HG03442 (cell line): Measurements from ENCODE around the gene MNDA.
"Not testable (repeated sequence)": the region's sequence is repeated elsewhere in the genome, so short reads cannot be mapped to it uniquely, and the experiment has no call there.

Experiments used
- ATAC-seq: cut with Tn5 transposase; IDR thresholded peaks from one replicate; pipeline ENCODE4 v1.9.1; 2021; ENCODE audit warnings: mild to moderate bottlenecking, moderate library complexity; ENCODE audit not compliant: unreplicated experiment

MNDA gene

DNA sequence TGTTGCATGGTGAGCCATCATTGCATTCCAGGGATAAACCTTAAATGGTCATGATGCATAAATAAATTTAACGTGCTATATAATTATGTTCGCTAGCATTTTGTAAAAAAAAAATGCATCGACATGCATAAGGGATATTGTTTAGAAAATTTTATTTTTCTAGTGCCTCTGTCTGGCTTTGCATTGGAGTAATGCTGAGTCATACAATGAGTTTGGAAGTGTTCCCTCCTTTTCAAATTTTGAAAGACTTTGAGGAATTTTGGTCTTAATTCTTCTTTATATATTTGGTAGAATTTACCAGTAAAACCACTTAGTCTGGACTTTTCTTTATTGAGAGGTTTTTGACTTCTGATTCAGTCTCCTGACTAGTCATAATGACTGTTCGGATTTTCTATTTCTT lies 4.9 kb downstream of the MNDA start:
- no peak for ATAC-seq

DNA sequence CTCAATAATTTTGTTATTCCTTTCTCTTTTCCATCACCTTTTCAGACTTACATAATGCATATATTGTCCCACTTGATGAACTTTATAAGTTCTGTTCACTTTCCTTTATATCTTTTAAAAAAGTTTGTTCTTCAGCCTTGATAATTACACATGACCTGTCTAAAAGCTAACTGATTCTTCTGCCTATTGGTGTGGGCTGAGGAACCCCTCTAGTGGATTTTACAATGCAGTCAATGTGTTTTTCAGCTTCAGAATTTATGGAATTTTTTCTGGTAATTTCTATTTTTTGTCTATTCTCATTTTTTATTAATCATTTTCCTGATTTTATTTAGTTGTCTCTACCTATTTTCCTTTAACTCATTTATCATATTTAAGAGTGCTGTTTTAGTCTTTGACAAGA lies 7.5 kb downstream of the MNDA start:
- no peak for ATAC-seq

DNA sequence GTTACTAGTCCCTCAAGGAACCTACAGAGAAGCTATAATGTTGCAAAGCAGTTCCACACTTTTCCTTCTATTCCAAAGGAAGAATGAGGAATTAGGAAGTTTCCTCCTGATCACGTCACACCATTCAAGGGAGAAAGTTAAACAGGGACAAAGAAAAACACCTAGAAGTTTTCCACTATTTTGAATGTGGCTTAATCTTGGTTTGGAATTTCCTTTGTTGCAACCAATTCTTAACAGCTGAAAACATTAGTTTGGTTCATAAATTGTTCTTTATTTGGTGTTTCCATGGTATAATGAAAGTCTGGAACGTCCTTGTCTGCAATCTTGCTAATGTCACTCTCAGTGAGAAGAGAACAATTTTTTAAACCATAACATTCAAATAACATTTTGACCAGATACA lies 8.4 kb downstream of the MNDA start:
- ATAC-seq: no peak

DNA sequence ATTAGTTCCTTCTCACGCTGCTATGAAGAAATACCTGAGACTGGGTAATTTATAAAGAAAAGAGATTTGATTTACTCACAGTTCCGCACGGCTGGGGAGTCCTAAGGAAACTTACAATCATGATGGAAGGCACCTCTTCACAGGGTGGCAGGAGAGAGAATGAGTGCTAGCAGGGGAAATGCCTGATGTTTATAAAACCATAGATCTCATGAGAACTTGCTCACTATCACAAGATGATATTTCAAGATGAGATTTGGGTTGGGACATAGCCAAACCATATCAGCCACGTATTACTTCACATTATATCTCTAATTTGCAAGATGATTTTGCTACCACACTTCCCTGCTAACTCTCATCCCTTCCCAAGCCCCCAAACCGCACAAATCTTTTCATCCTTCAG lies 9.1 kb downstream of the MNDA start:
- ATAC-seq: no peak

DNA sequence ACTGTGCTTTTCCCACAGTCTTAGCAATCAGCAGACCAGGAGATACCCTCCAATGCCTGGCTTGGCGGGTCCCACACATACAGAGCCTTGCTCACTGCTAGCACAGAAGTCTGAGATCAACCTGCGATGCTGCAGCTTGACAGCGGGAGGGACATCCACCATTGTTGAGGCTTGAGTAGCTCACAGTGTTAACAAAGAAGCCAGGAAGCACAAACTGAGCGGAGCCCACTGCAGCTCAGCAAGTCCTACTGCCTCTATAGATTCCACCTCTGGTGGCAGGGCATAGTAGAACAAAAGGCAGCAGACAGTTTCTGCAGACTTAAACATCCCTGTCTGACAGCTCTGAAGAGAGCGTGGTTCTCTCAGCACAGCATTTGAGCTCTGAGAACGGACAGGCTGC lies 33.4 kb downstream of the MNDA start:
- ATAC-seq: no peak

DNA sequence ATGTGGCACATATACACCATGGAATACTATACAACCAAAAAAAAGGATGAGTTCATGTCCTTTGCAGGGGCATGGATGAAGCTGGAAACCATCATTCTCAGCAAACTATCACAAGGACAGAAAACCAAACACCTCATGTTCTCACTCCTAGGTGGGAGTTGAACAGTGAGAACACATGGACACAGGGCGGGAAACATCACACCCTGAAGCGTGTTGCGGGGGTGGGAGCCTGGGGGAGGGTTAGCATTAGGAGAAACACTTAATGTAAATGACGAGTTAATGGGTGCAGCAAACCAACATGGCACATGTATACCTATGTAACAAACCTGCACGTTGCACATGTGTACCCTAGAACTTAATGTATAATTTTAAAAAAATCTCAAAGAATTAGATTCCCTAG lies 39.3 kb downstream of the MNDA start:
- not testable (repeated sequence) for ATAC-seq

DNA sequence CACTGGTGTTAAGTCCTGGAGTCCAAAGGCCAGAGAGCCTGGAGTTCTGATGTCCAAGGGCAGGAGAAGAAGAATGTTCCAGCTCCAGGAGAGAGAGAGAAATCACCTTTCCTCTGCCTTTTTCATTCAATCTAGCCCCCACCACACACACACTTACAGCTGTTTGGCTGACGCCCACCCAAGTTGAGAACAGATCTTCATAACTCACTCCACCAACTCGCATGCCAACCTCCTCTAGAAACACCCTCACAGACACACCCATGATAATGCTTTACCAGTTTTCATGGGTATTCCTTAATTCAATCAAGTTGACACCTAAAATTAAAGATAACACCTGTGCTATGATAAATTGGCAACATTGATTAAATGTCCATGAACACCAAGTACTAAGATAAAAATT lies 42.0 kb downstream of the MNDA start:
- ATAC-seq: no peak

DNA sequence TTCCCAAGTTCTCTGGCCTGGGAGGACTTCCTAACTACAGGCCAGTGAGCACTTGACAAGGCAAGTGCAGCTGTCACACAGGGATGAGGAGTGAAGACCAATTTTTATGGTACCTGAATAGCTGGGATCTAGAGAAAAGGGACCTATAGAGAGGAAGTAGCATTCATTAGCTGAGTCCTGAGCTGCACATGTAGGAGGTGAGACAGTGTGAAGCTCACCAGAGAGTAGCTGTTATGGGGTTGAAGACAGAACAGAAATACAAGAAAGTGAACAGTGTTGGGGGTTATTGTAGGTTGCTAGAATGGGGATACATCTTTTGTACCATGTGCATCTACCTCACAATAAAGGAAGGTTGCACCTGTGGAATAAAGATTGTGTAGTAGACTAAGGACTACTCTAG lies 62.5 kb downstream of the MNDA start:
- no peak for ATAC-seq

DNA sequence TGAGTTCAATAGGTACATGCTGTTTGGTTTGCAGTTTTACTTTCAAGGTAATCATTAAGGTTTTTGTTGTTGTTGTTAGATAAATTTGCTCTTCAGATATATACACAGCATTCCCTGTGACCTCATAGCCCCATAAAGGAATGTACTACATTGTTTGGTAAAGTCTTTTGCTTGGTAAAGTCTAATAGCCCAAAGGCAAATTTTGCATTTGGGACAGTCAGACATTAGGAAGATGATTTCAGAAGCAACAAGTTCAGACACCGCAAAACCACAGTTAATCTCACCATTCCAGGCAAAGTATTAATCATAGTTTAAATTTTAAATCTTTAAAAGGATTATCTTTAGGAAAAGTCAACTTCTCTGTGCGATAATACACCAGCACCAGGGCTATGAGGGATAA lies 67.6 kb downstream of the MNDA start:
- ATAC-seq: no peak
